ENCODE results near the gene KRTAP4-9.

DNA sequence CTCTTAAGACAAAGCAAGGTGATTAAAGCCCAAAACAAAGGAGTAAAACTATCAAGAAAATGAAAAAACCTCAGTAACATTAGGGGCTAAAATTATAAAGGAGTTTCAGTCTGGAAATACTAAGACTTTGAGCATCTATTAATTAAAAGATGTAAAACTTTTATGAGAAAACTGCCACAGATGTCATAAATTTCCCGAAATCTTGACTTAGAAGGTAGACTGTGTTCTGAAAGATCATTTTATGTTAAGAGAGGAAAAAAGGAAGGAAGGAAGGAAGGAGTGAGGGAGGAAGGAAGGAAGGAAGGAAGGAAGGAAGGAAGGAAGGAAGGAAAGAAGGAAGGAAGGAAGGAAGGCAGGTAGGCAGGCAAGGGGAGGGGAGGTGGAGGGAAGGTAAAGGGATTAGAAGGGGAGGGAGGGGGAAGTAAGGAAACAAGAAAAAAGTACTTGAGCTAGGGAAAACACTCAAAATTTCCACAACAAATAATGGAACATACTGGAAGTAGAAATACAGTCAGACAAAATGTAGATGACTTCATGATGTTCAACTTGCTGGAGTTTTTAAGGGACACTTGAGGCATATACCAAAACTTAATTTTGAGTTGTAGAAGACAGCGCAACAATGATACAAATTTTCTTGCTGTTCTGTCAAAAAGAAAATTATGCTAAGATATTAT, 42.5 kb downstream of the KRTAP4-9 start:
- TF ChIP-seq, protein P1, sequence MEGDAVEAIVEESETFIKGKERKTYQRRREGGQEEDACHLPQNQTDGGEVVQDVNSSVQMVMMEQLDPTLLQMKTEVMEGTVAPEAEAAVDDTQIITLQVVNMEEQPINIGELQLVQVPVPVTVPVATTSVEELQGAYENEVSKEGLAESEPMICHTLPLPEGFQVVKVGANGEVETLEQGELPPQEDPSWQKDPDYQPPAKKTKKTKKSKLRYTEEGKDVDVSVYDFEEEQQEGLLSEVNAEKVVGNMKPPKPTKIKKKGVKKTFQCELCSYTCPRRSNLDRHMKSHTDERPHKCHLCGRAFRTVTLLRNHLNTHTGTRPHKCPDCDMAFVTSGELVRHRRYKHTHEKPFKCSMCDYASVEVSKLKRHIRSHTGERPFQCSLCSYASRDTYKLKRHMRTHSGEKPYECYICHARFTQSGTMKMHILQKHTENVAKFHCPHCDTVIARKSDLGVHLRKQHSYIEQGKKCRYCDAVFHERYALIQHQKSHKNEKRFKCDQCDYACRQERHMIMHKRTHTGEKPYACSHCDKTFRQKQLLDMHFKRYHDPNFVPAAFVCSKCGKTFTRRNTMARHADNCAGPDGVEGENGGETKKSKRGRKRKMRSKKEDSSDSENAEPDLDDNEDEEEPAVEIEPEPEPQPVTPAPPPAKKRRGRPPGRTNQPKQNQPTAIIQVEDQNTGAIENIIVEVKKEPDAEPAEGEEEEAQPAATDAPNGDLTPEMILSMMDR (IDR thresholded peaks at IDR 0.05), result no peak
- TF ChIP-seq POLR2AphosphoS5 (IDR thresholded peaks at IDR 0.05) (no peak), POLR2A (IDR thresholded peaks at IDR 0.05) (no peak)
